GM12892 (cell line): ENCODE data around the gene MDM2.

Source experiments
- POLR2AphosphoS5 ChIP-seq: IDR thresholded peaks from 2 replicates; pipeline ENCODE4 v1.6.1; 2011; ENCODE audit warnings: low read depth, low read length, control low read depth
- TAF1 ChIP-seq: IDR thresholded peaks from 2 replicates; pipeline ENCODE4 v1.6.1; 2011; ENCODE audit warnings: low read depth, mild to moderate bottlenecking, control low read depth, low read length, borderline replicate concordance

GRCh38 chr12:68766646-68767045, 41.3 kb upstream of the MDM2 start:
- TF ChIP-seq TAF1, result no peak
- TF ChIP-seq POLR2AphosphoS5, result no peak
